Panc1 (cell line): ENCODE data around the gene DCAF4L1.

Experiments used
- POLR2AphosphoS5 ChIP-seq: IDR thresholded peaks from 2 replicates; pipeline ENCODE4 v1.6.1; 2012; ENCODE audit warnings: mild to moderate bottlenecking, low read depth, low read length, moderate library complexity
- REST ChIP-seq, 2 experiments: IDR thresholded peaks; 2 replicates each; pipeline ENCODE4 v1.6.1; 2011 to 2012; ENCODE audit warnings: low read depth in 2 of 2, control low read depth in 1 of 2, low read length in 1 of 2, mild to moderate bottlenecking in 1 of 2, moderate library complexity in 1 of 2; ENCODE audit not compliant: insufficient read depth in 1 of 2
- SIN3A ChIP-seq: IDR thresholded peaks from 2 replicates; pipeline ENCODE4 v1.6.1; 2012; ENCODE audit warnings: low read depth, mild to moderate bottlenecking, low read length, moderate library complexity, borderline replicate concordance; ENCODE audit not compliant: insufficient read depth
- TCF7L2 ChIP-seq: IDR thresholded peaks from 2 replicates; pipeline ENCODE4 v1.6.1; 2011; ENCODE audit warnings: mild to moderate bottlenecking, low read depth, low read length, inconsistent platforms
- TF ChIP-seq, protein P1 (sequence below): fragments of 450-650 bp; IDR thresholded peaks from 2 replicates; pipeline ENCODE4 v1.5.1; 2017; ENCODE audit warnings: mild to moderate bottlenecking

DNA sequence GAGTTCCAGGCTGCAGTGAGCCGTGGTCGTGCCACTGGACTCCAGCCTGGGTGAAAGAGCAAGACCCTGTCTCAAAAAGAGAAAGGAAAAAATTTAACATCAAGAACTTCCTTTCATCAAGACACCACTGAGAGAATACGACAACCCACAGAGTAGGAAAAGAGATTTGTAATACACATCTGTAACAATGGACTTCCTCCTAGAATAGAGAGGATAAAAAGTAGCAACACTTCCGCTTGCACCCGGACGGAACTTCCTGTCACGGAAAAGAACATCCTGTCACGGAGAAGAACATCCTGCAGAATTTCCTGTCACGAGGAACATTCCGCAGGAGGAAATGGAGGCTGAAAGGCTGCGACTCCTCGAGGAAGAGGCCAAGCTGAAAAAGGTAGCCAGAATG is at the start of gene DCAF4L1:
- TF ChIP-seq SIN3A (no peak), POLR2AphosphoS5 (no peak), REST (IDR thresholded peaks at IDR 0.05; ENCODE audit: insufficient read depth in 1 of 2, low read depth in 2 of 2, low read length in 1 of 2) (no peak), TCF7L2 (no peak)
- TF ChIP-seq, protein P1, sequence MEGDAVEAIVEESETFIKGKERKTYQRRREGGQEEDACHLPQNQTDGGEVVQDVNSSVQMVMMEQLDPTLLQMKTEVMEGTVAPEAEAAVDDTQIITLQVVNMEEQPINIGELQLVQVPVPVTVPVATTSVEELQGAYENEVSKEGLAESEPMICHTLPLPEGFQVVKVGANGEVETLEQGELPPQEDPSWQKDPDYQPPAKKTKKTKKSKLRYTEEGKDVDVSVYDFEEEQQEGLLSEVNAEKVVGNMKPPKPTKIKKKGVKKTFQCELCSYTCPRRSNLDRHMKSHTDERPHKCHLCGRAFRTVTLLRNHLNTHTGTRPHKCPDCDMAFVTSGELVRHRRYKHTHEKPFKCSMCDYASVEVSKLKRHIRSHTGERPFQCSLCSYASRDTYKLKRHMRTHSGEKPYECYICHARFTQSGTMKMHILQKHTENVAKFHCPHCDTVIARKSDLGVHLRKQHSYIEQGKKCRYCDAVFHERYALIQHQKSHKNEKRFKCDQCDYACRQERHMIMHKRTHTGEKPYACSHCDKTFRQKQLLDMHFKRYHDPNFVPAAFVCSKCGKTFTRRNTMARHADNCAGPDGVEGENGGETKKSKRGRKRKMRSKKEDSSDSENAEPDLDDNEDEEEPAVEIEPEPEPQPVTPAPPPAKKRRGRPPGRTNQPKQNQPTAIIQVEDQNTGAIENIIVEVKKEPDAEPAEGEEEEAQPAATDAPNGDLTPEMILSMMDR = no peak
